PC-9 (cell line): ENCODE results near the gene TPX2. TPM values are rescaled to one million over a fixed set of nuclear protein-coding genes. Genes with fewer than 3 reads are reported as not detected.

Experiments used
- BruUV-seq: library from RNA; stranded (reverse); fragments of 400-500 nt; replicated peaks from 2 replicates; lab custom pipeline; 2021; lab: Mats Ljungman, UMichigan
- CTCF ChIA-PET: fragments of 300-600 bp; sonication (Branson Sonifier 250); formaldehyde crosslinking; loops from one replicate; lab custom pipeline; 2022; ENCODE audit warnings: antibody characterized with exemption; lab: Charles Lee
- POLR2A ChIA-PET: fragments of 300-600 bp; sonication (Branson Sonifier 250); formaldehyde crosslinking; loops from one replicate; lab custom pipeline; 2022; ENCODE audit warnings: antibody characterized with exemption; ENCODE audit not compliant: unreplicated experiment; lab: Charles Lee
- DNase-seq, 2 experiments: peaks; one replicate each; pipeline versions ENCODE4 v3.0.0 to v3.0.0-alpha.2; 2015 to 2022; ENCODE audit warnings: mixed read lengths in 1 of 2
- H2AFZ ChIP-seq: fragments of 200-600 bp; sonication (generic); 2 replicates; pipeline ENCODE4 v1.8.1; 2017; ENCODE audit warnings: antibody characterized with exemption
- H3F3A ChIP-seq: fragments of 200-600 bp; sonication (generic); 2 replicates; pipeline ENCODE4 v1.8.1; 2017; ENCODE audit warnings: antibody characterized with exemption, mild to moderate bottlenecking, low read depth; ENCODE audit not compliant: insufficient read depth
- H3K27ac ChIP-seq: fragments of 200-600 bp; sonication (generic); 2 replicates; pipeline ENCODE4 v1.6.1; 2016; ENCODE audit warnings: mixed run types
- H3K27me3 ChIP-seq: fragments of 200-600 bp; sonication (generic); 2 replicates; pipeline ENCODE4 v1.6.1; 2016; ENCODE audit warnings: low read depth, mixed run types; ENCODE audit not compliant: insufficient read depth
- H3K36me3 ChIP-seq: fragments of 200-600 bp; sonication (generic); 2 replicates; pipeline ENCODE4 v1.6.1; 2016; ENCODE audit warnings: low read depth, mixed run types
- H3K4me1 ChIP-seq: fragments of 200-600 bp; sonication (generic); replicated peaks from 2 replicates; pipeline ENCODE4 v1.6.1; 2016; ENCODE audit warnings: mixed run types; ENCODE audit not compliant: insufficient read depth
- H3K4me2 ChIP-seq: fragments of 200-600 bp; sonication (generic); 2 replicates; pipeline ENCODE4 v1.6.1; 2017; ENCODE audit warnings: mixed run types
- H3K4me3 ChIP-seq: fragments of 200-600 bp; sonication (generic); 2 replicates; pipeline ENCODE4 v1.6.1; 2016; ENCODE audit warnings: mixed run types
- H3K79me2 ChIP-seq: fragments of 200-600 bp; sonication (generic); 2 replicates; pipeline ENCODE4 v1.6.1; 2017; ENCODE audit warnings: low read depth, mixed run types
- H3K9me2 ChIP-seq: fragments of 200-600 bp; sonication (generic); 2 replicates; pipeline ENCODE4 v1.8.1; 2017; ENCODE audit warnings: mild to moderate bottlenecking; ENCODE audit not compliant: insufficient read depth
- H3K9me3 ChIP-seq: fragments of 200-600 bp; sonication (generic); 2 replicates; pipeline ENCODE4 v1.8.1; 2016; ENCODE audit warnings: low read depth; ENCODE audit not compliant: insufficient read depth
- H4K20me1 ChIP-seq: fragments of 200-600 bp; sonication (generic); 2 replicates; pipeline ENCODE4 v1.8.1; 2017; ENCODE audit not compliant: insufficient read depth
- CTCF ChIP-seq: fragments of 200-600 bp; sonication (generic); conservative IDR thresholded peaks from 2 replicates; pipeline ENCODE4 v1.6.1; 2017; ENCODE audit warnings: mixed run types, antibody characterized with exemption, mild to moderate bottlenecking, moderate library complexity
- EZH2 ChIP-seq: fragments of 200-600 bp; sonication (generic); IDR thresholded peaks from 2 replicates; pipeline ENCODE4 v1.8.0; 2017; ENCODE audit warnings: antibody characterized with exemption, low read depth
- intact Hi-C: fragments of 100-400 bp; cut with micrococcal nuclease; formaldehyde crosslinking; loops from one replicate; pipeline ENCODE4 v1.10.0; 2022; ENCODE audit not compliant: unreplicated experiment
- total RNA-seq: library from RNA; stranded (reverse); gene quantifications from 2 replicates; pipeline ENCODE4 v1.2.3, GENCODE V29; 2021

TPX2 gene
- total RNA-seq, 1 experiment from 2014 or later, result 164 TPM

- Histone ChIP-seq H3K36me3 (0 out of 2 replicates have a peak, but pooled peaks cover 3% of the 10 kb centered on the region), H3F3A (peaks cover 4% of the 10 kb centered on the region; the same call in 1 of the 2 replicates), H3K27ac (peak overlapping the region; percentile 69), H3K9me2 (no peaks in the 10 kb centered on the region), H3K4me3 (peak overlapping the region; percentile 77), H3K4me1 (peaks cover 19% of the 10 kb centered on the region), H3K4me2 (peak overlapping the region; percentile 95), H2AFZ (peak overlapping the region; percentile 95), H3K9me3 (no peaks in the 10 kb centered on the region), H3K27me3 (no peaks in the 10 kb centered on the region), H4K20me1 (no peaks in the 10 kb centered on the region; the same call in 1 of the 2 replicates), H3K79me2 (peaks cover 55% of the 10 kb centered on the region)
- CTCF ChIA-PET, result interaction anchor here (0.5 to 2.0 kb wide), 3 partner anchors 11 to 118 kb away, joined by 4 to 9 read pairs (median 4); partner anchors contain the start of gene BCL2L1
- TSS peak; percentile 54 for BruUV-seq
- TF ChIP-seq CTCF (no peak), EZH2 (no peak)
- no peak for DNase-seq
- intact Hi-C loops, result no loop called here
- POLR2A ChIA-PET, result interaction anchor here (0.5 to 0.6 kb wide), 4 partner anchors 15 to 777 kb away, joined by 3 to 8 read pairs (median 3); no protein-coding TSS in a partner anchor
Measured at GRCh38 chr20:31739550-31739977, 474 bp downstream of the TPX2 start.

GRCh38 chr20:31740208-31740607, 1.1 kb downstream of the TPX2 start:
- BruUV-seq, result no TSS peak
- H3K36me3 ChIP-seq, result peaks cover 9% of the 10 kb centered on the region; the same call in 1 of the 2 replicates
- H2AFZ ChIP-seq, result peak overlapping the region; percentile 95
- DNase-seq, result peak in 1 of 2 experiments; percentile 47
- POLR2A ChIA-PET, result interaction anchor here (0.5 to 0.7 kb wide), 5 partner anchors 10 to 776 kb away, joined by 3 to 23 read pairs (median 3); no protein-coding TSS in a partner anchor
- H3K27me3 ChIP-seq, result no peaks in the 10 kb centered on the region
- no peak for TF ChIP-seq CTCF
- TF ChIP-seq EZH2, result no peak
- intact Hi-C loops, result no loop called here
- H3K9me3 ChIP-seq, result no peaks in the 10 kb centered on the region
- H3K9me2 ChIP-seq, result no peaks in the 10 kb centered on the region
- H3K4me1 ChIP-seq, result peaks cover 19% of the 10 kb centered on the region
- H3K4me2 ChIP-seq, result peak overlapping the region; percentile 95
- CTCF ChIA-PET, result interaction anchor here (2.0 kb wide), 1 partner anchor 17 kb away, joined by 9 read pairs; the partner anchor contains the start of gene BCL2L1
- H3F3A ChIP-seq, result peaks cover 4% of the 10 kb centered on the region; the same call in 1 of the 2 replicates
- H3K27ac ChIP-seq, result peak overlapping the region; percentile 29; the same call in 1 of the 2 replicates
- H4K20me1 ChIP-seq, result peaks cover 4% of the 10 kb centered on the region; the same call in 1 of the 2 replicates
- H3K4me3 ChIP-seq, result peak overlapping the region; percentile 77
- peaks cover 62% of the 10 kb centered on the region for H3K79me2 ChIP-seq

- Histone ChIP-seq H3K4me2 (peak overlapping the region; percentile 95), H2AFZ (peak overlapping the region; percentile 95; the same call in 1 of the 2 replicates), H3K4me3 (peak overlapping the region; percentile 77), H3F3A (peaks cover 4% of the 10 kb centered on the region; the same call in 1 of the 2 replicates), H3K36me3 (peaks cover 15% of the 10 kb centered on the region; the same call in 1 of the 2 replicates), H3K27me3 (no peaks in the 10 kb centered on the region), H3K9me3 (no peaks in the 10 kb centered on the region), H3K4me1 (peaks cover 19% of the 10 kb centered on the region), H4K20me1 (peaks cover 4% of the 10 kb centered on the region; the same call in 1 of the 2 replicates), H3K27ac (0 out of 2 replicates have a peak overlapping the region, but pooled peaks have one; percentile 29), H3K79me2 (peaks cover 67% of the 10 kb centered on the region), H3K9me2 (no peaks in the 10 kb centered on the region)
- no TSS peak for BruUV-seq
- intact Hi-C loops, result no loop called here
- ChIA-PET POLR2A (interaction anchor here (0.5 to 0.7 kb wide), 3 partner anchors 10 to 213 kb away, joined by 3 to 23 read pairs (median 16); no protein-coding TSS in a partner anchor), CTCF (no interaction called here)
- TF ChIP-seq CTCF (no peak), EZH2 (no peak)
- no peak for DNase-seq
Measured at GRCh38 chr20:31740656-31741323, 1.7 kb downstream of the TPX2 start.
